Measurements from ENCODE around the gene PTK6. TPM values are rescaled to one million over a fixed set of nuclear protein-coding genes. Genes with fewer than 3 reads are reported as not detected.

PTK6 gene
- 4.2 TPM for total RNA-seq
- long read RNA-seq, partial matches to known transcripts: 2 of 4 reads
- long read RNA-seq, other reads (novel, unspliced or antisense): 0 of 4 reads

DNA sequence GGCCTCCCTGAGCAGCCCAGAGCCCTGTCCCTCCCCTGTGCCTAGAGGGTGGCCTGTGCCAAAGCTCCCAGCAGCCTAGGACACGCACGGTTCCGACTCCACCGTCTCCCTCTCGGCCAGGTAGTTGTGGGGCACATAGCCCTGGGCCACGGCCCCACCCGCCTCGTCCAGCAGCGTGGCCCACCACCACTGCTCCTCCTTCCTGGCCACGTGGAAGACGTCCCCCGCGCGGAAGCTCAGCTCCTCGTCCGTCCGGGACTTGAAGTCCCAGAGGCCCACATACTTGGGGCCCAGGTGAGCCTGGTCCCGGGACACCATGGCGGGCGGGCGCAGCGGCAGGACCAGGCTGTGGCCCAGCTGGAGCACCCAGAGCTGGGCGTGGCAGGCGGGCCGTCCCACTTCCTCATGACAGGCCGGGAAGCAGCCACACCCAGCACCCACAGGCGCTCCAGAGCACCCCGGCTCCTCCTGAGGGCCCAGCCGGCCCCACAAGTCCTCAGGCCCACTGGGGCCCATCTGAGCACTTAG lies at the start of gene PTK6:
Gene PTK6, minus strand, starts transcription at position 380 of the 528 bp plus-strand sequence. Its CDS starts 62 bp downstream, at position 318.
- ATAC-seq (peak; percentile 76 to 77), DNase-seq (peak; percentile 93)
- Histone ChIP-seq H3K4me1 (peaks cover 45% of the 10 kb centered on the region), H3K4me3 (peak within 1 kb of the TSS; percentile 60), H3K27ac (peak within 1 kb of the TSS; percentile 88), H3K36me3 (no peaks in the 10 kb centered on the region), H3K27me3 (ENCODE audit: low read depth) (peaks cover 6% of the 10 kb centered on the region), H3K9me3 (no peaks in the 10 kb centered on the region)
- TF ChIP-seq, protein P1, sequence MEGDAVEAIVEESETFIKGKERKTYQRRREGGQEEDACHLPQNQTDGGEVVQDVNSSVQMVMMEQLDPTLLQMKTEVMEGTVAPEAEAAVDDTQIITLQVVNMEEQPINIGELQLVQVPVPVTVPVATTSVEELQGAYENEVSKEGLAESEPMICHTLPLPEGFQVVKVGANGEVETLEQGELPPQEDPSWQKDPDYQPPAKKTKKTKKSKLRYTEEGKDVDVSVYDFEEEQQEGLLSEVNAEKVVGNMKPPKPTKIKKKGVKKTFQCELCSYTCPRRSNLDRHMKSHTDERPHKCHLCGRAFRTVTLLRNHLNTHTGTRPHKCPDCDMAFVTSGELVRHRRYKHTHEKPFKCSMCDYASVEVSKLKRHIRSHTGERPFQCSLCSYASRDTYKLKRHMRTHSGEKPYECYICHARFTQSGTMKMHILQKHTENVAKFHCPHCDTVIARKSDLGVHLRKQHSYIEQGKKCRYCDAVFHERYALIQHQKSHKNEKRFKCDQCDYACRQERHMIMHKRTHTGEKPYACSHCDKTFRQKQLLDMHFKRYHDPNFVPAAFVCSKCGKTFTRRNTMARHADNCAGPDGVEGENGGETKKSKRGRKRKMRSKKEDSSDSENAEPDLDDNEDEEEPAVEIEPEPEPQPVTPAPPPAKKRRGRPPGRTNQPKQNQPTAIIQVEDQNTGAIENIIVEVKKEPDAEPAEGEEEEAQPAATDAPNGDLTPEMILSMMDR (IDR thresholded peaks at IDR 0.05): no peak
- intact Hi-C loops (cut with DNase I): no loop called here

DNA sequence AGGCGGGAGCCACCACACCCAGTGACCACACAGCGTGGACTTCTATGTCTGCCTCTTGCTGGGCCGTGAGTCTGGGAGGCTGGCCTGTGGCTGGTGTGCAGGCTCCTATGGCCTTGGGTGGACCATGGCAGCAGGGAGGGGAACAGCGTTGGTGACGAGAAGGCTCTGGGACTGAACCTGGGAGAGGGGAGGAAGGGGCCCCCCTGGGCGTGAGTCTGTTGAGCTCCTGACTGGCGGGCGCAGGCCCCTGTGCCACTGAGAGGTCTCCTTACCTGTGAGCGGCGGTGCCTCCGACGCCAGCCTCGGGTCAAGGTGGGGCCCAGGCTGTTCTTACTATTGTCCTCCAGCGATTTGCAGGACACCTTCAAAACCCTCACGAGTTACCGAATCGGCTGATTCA lies 49.6 kb upstream of the PTK6 start:
- Histone ChIP-seq H3K9me3 (no peaks in the 10 kb centered on the region), H3K27ac (no peak overlapping the region), H3K4me1 (no peaks in the 10 kb centered on the region), H3K27me3 (ENCODE audit: low read depth) (no peaks in the 10 kb centered on the region), H3K36me3 (peaks cover 33% of the 10 kb centered on the region), H3K4me3 (no peak overlapping the region)
- ATAC-seq: no peak
- TF ChIP-seq, protein P1 (IDR thresholded peaks at IDR 0.05): no peak
- no peak for DNase-seq
- intact Hi-C loops (cut with DNase I): no loop called here

- H3K27me3 ChIP-seq (ENCODE audit: low read depth): no peaks in the 10 kb centered on the region
- H3K27ac ChIP-seq: no peak overlapping the region
- H3K4me3 ChIP-seq: no peak overlapping the region
- ATAC-seq: no peak
- H3K36me3 ChIP-seq: peaks cover 25% of the 10 kb centered on the region
- no peaks in the 10 kb centered on the region for H3K9me3 ChIP-seq
- no peaks in the 10 kb centered on the region for H3K4me1 ChIP-seq
- TF ChIP-seq, protein P1 (IDR thresholded peaks at IDR 0.05): no peak
- no peak for DNase-seq
- intact Hi-C loops (cut with DNase I): no loop called here
Observed at GRCh38 chr20:63585616-63586565, 48.7 kb upstream of the PTK6 start.

GRCh38 chr20:63582382-63583063 lies 45.3 kb upstream of the PTK6 start:
- TF ChIP-seq, protein P1 (IDR thresholded peaks at IDR 0.05): no peak
- intact Hi-C loops (cut with DNase I): no loop called here
- Histone ChIP-seq H3K27ac (no peak overlapping the region), H3K9me3 (no peaks in the 10 kb centered on the region), H3K27me3 (ENCODE audit: low read depth) (peaks cover 8% of the 10 kb centered on the region), H3K4me3 (no peak overlapping the region), H3K4me1 (no peaks in the 10 kb centered on the region), H3K36me3 (no peaks in the 10 kb centered on the region)
- no peak for DNase-seq
- ATAC-seq: no peak

GRCh38 chr20:63580796-63581461 lies 43.8 kb upstream of the PTK6 start:
- Histone ChIP-seq H3K4me1 (no peaks in the 10 kb centered on the region), H3K27ac (no peak overlapping the region), H3K27me3 (ENCODE audit: low read depth) (peaks cover 8% of the 10 kb centered on the region), H3K9me3 (no peaks in the 10 kb centered on the region), H3K36me3 (no peaks in the 10 kb centered on the region), H3K4me3 (no peak overlapping the region)
- TF ChIP-seq, protein P1 (IDR thresholded peaks at IDR 0.05): peak; percentile 21
- ATAC-seq: peak; percentile 42 to 45
- no peak for DNase-seq
- intact Hi-C loops (cut with DNase I): no loop called here
